Activated CD4-positive, alpha-beta T cell treated with anti-CD3 and anti-CD28 coated beads, Interleukin-2, Interleukin-4, amounts not matched to agents 100 ng/mL and 50 ng/mL, durations not matched to agents 16 hours and 8 hours (primary cell): ENCODE measurements around the gene TMEM150A.
"Not testable (repeated sequence)": the region's sequence is repeated elsewhere in the genome, so short reads cannot be mapped to it uniquely, and the experiment has no call there.

Source experiments
- DNase-seq: peaks from one replicate; pipeline ENCODE4 v3.0.0-alpha.2; 2020; ENCODE audit warnings: low spot score

The TMEM150A gene

DNA sequence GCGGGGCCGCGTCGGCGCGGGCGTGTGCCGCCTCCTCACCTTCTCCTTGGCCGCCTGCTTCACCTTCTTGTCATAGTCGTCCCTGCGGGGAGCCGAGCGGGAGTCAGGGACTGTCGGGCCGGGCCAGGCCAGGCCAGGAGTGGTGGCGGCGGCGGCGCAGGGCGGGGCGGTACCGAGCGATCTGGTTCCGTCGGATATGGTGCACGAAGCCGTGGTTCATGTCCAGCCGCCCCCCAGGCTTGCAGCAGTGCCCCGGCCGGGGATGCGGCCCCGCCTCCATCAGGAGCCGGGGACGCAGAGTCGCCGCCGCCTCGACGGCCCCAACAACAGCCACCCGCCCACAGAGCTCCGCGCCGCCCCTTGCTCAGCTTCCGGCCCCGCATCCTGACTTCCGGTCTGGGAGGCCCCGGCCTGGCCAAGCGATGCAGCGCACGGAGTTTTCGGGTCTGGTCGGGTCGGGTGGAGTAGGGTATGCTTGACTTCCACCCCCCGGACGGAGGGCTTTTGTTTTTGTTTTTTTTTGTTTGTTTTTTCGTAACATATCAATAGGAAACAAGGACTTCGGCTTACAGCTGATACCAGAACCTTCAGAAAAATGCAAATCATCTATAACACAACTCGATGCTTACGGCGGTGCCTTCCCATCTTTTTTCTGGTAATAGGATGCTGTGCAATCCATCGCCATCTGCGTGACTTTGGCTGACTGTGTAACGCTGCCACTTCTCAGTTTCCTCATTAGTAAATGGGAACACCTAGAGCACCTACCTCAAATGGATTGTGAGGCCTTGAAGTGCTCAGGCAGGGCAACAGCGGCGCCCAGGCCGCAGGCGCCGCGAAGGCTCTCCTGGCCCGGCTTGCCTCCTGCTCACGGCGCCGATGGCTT lies 9.4 kb upstream of the TMEM150A start, which contains the start of gene C2orf68:
Gene C2orf68 (minus strand): TSS at position 362 of the 883 bp plus-strand sequence. CDS start 82 bp downstream, at position 280.
- DNase-seq = peak; percentile 92

DNA sequence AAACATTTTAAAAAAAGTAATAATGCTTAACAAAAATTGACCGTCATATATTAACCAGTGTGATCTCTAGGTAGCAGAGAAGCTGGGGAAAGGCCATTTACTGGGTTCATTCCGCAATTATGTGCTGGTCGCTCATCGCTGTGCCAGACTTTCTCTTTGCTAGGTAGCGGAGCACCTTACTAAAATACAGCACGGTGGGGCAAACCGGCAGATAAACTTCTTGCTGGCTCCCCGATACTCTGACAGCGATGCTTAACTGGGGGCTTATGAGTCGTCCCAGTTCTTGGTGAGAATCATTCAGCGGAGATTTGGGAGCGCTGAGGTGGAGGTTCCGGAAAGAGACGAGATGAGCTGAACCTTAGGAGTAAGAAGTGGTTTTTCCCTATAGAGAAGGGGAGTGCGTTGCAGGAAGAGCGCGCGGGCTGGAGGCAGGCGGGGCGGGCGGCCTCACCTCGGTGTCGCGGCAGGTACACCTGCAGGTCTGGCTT lies 8.8 kb upstream of the TMEM150A start:
- no peak for DNase-seq

DNA sequence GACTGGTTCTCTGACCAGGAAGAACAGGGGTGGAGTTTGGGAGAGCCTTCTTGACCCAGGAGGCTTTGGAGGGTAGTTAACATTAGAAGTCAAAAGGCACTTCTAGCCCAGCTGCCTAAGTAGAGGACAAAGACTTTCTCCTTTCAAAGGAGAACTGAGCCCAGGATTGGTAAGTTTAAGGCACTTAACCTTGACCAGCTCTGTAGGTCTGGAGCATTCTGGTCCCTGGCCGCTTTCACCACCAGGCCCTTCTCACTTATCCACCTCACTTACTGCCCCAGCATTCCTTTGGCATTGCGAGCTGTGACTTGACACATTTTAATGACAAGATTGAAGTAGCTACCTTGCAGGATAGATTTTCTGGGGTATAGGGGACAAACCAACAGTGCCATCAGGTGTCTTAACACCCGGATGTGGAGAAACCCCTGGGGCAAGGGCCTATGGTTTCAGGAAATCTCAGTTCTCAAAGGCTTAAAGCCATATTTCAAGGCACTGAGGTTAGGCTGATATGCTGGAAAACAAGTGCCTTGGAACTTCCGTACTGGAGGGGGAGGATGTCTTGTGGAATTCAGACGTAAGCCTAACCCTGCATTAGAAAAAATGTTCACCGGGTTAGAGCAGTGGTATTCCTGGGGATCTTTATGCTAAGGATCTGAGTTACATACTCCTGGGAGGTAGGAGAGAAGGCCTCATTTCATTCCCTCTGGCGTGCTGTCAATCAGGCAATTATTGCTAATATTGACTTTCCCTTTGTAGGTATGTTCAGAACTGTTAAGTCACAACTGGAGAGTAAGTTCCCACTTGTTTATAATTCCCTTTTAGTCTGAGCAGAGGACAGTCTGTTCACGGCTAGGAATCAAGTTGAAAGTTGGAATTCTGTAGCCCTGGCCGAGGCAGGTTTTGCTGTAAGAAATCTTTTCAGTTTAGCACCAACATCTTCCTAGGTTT lies 5.0 kb upstream of the TMEM150A start:
- no peak for DNase-seq

DNA sequence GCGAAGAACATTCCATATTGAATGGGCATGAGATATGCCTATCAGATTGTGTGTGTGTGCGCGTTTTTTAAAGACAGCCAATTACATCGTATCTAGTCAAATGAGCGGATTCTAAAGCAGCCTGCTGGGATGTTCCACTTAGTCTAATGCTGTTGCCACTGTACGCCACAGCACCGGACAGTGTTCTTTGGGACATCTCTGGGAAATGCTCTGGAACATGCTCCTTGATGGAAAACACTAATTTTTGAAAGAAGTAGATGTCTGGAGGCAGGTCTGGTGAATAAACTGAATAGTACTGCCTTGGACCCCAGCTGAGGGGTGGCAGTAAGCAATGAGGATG lies 3.6 kb upstream of the TMEM150A start:
- no peak for DNase-seq

DNA sequence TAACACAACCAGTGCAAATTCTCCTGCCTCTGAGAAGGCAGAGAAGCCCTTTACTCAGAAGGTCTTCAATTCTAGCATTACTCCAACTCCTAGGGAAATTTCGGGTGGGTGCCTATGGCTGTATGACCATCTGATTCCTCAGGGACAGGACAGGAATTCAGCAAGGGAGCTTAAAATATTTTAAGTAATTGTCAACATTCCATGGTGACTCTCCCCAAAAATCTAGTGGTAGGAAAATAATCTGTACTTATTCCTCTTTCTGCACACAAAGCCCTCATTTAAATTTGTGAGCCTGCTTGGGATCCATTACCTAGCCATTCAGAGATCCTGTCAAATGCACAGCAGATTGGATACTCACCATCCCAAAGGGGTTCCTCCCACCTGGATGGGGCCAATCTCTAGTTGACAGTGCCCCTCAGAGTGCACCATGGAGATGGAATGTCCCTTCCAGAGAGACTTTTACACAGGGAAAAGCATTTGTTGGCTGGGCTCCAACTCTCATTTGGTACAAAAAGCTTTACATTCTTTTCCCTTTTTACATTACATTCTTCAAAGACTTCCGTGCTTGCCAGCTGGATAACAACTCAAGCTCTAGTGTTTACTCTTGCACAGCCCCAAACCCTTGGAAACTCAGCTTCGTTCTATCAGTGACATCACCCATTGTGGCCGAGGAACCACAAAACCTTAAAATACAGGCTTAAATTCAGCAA lies 3.1 kb upstream of the TMEM150A start:
- DNase-seq = no peak

DNA sequence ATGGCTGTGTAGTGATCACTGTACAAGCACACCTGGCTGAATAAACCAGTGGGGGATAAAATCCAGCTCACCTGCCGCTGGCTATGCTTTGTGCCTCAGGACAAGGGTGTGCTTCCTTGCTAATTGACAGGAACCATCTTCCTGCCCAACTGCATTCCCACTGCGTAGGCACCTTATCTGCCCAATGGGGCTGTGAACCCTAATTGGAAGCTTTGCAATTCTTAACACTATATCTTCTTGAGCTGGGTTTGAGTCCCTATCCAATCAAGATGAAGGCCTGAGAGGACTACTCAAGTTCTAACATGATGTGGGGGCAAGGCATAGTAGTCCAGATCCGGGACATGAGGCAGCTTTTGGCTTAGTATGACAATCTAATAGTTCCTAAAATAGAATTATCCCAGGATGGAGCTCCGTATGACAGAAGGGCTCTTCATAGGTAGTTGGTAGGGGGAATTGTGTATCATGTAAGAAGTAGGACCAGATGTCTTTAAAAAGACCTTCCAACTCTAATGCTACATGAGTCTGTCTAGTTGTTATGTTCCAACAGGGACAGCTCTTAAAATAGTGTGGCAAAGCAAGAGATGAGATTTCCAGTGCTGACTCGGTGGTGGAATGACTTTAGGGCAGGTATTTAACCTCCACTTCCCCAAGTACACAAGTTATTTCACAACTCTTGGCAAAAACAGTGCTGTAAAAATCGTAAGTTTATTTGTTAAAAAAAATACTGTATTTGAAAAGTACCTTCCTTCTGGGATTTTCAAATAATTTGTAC lies 2.3 kb upstream of the TMEM150A start:
- no peak for DNase-seq

DNA sequence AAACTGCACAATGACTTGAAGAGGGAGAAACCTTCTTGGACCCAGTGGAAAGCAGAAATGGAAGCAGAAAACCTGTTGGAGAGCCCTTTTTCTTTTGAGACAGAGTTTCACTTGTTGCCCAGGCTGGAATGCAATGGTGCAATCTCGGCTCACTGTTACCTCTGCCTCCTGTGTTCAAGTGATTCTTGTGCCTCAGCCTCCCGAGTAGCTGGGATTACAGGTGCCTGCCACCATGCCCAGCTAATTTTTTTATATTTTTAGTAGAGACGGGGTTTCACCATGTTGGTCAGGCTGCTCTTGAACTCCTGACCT lies 1.6 kb upstream of the TMEM150A start:
- not testable (repeated sequence) for DNase-seq

DNA sequence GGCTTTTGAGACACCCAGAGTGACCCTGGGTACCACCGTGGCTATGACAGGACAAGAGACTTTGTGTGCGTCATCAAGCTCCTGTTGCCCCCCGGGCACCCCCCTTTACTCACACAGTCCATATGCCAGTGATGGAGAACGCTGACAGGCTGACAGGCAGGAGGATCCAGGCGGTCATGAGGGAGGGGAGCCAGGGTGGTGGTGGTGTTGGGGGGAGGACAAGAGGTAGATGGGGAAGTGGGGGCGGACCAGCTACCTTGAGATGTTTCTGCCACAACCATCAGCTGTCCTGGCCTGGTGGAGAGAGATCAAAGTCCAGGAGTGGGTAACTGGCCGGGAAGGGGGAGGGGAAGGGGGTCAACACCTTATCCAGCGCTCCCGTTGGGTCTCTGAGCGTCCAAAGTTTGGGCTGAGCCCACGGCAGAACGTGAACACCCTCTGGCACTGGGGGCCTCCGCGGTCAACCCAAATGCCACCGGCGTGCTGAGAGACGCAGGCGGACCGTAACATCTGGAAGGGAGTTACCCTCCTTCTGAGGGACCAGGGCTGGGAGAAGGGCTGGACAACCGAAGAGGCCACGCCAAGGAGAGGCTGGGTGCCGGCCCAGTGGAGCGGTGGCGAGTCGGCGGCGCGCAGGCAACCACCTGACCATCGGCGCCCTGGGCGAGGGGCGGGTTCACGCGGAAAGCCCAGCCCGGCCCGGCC lies 575 bp downstream of the TMEM150A start:
- DNase-seq = no peak

DNA sequence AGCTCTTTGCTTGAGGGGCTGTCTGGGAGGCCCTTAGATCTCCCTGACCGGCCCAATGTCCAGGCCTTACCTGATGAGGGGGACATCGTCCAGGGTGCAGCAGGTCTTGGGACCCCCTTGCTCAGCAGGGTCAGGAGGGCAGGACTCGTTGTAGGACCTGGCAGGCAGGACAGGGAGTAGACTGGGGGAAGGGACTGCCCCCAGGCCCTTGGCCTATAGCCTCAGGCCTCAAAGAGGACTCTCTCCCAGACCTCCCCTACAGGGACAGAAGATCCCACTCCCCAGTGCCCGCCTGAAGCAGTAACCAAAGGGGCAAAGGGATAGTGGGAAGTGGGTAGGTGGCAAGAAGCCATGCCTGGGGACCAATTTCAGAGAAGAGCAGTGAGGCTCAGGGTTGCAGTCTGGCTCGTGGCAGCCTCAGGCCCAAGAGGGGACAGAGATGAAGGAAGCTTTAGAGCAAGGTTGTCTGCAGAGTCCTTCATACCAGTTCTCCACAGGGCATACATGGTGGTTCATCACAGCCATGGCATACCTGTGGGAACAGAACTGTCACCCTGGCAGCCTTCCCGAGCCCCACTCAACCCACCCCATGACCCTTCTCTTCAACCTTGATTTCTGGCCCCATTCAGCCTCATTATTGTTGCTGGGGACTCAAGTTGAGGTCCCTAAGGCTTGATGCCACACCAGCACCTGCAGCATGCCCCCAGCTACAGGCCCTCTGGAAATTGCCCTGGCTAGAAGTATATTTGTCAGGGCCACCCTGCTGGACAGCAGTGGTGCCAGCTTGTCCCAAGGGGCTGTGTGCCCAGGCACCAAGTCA lies 1.3 kb downstream of the TMEM150A start:
- no peak for DNase-seq

DNA sequence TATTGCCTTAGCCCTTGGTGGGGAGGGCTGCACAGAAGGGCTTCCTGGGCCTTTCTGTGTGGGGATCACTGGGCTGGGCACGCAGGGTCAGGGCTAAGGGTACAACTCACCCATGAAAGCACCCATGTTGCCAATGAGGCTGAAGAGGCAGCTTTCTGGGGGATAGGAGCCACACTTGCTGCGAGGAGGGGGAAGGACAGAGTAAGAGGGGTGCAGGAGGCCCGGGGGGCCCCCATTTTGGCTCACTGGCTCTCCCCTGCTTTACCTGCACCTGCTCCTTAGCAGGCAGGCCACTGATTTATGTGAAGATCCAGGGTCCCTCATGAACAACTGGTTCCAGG lies 2.3 kb downstream of the TMEM150A start:
- no peak for DNase-seq

DNA sequence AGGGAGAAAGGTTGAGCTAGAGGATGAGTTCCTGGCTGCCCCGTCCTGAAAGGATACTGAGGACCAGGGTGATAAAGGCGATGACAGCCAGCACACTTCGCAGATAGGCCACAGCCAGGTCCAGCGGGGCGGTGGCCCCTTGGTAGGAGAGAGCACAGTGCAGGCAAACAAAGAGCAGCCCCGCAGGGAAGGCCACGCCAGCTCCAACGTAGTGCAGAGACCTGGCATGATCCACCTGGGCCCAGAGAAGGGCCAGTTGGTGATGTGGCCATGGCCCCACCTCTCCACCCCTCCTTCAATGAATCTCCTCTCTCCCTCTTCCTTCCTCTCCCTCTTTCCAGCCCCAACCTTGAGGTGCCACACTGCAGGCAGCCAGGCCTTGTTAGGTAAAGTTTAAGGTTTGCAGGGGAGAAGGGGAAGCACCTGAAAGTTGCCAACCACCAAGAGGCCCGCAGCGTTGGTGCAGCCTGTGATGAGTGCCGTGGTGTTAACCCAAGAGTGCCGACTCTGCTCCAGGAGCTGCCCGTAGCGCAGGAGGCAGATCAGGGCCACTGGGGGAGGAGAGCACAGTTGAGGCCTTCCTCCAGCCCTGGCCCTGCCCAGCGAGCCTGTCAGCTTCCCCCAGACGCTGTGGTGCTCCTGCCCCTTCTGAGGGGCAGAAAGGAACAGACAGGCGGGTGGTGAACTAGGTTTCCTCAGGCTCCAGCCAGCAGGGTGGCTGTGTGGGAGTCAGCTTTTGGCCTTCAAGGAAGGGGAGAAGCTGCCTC lies 2.8 kb downstream of the TMEM150A start:
- no peak for DNase-seq

DNA sequence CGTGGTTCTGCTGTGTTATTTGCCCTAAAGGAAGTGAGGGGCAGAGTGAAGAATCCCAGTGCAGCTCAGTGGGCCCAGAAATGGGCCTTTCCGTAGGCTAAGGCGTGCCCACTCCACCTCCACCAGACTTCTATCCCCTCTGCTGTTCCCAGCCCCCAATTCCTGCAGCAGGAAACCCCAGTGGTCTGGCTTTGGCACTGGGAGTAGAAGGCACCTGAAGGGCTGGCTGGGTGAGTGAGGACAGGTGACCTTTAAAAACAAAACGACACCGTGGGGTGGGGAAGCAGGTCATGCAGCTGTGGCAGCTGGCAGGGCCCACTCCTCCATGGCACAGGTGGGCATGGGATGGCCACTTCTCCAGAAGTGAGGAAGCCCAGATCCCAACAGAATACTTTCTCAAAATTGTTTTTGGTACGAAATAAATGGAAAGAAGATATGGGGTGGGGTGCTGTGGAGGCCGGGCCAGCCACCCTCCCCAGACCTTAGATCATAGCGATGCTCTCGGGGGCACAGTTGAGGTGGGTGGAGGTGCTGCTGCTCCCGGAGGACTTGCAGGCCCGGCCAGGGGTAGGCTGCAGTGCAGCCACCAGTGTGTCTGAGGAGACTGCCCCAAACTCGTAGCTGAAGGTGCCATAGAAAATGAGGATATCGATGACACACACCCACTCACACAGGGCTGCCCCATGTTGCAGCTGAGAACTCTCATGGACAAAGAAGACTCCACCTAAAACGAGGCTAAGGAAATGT lies 3.7 kb downstream of the TMEM150A start:
- DNase-seq = no peak

DNA sequence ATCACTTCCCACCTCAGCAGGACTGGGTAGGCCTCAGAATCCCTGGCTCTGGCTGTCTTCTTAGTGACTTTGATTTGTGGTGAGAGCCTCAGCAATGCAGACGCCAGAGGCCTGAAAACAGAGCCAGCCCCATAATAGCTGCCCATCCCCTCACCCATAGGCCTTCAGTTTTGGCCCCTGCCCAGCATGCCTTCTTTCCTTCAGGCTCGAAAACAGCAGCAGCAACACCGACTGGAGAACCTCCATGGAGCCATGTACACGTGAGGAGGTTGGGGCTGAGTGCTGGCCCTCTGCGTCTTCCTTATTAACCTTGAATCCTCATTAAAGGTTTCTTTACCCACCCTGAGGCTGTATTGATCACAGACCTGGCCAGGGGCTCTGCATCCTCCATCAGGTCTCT lies 5.3 kb downstream of the TMEM150A start:
- no peak for DNase-seq

DNA sequence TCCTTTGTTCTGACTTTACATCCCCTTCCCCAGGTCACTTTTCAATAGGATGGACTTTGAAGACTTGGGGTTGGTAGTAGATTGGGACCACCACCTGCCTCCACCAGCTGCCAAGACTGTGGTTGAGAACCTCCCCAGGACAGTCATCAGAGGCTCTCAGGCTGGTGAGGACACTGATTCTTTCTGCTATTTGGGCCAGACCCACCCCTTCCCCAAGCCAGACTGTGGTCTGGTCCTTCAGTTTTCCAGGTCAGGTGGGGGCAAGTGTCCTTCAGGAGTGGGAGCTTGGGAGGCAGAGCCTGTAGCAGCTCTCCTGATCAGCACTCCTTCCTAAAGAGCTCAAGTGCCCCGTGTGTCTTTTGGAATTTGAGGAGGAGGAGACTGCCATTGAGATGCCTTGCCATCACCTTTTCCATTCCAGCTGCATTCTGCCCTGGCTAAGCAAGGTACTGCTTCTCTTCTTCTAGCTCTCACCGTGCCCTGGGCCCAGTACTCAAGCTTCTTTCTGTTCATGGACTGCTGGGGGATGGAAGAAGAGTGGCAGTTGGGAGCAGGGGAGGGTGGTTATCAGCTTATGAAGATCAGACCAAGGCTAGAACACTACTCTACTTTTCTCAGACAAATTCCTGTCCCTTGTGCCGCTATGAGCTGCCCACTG lies 5.9 kb downstream of the TMEM150A start:
- DNase-seq = no peak

DNA sequence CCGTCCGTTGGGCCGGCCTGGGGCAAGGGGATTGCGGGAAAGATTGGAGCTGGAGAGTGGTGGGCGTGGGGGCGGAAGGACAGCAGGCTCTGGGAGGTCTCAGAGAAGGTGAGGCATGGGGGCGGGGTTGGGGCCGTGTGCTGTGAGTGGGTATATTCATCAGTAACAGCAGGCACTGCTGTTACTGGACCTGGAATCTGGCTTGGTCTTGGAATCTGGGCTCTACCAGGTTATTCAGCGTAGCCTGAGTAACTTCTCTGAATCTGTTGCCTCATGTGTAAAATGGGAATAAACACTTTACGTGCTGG lies 6.5 kb downstream of the TMEM150A start:
- DNase-seq = no peak

DNA sequence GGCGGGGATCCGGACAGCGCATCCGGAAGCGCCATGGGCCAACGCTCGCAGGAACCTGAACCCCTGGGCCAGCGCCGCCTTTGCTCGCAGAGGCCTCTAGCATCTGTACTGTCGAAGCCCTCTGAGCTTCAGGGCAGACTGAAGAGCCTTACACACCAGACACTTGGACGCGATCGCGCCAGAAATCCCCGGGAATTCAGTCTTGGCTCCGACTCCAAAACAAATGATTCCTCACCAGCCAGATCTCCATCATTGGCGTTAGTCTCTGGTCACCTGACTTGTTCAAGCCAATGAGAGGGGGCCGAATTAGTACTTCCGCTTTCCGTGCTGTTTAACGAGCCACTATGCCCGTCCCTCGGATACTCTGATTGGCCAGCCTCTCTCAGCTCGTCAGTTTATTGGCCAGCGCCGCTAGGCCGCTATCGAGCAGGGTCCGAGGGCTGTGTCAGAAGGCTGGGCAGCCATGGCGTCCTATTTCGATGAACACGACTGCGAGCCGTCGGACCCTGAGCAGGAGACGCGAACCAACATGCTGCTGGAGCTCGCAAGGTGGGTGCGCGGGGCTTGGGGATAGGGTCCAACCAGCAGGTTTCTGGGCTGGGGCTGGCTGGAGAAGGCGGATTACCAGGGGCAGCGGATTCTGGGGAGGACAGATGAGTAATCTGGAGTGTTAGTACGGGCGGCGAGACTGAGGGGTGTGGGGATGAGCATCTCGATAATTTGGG lies 7.0 kb downstream of the TMEM150A start, which contains the start of gene RNF181:
Gene RNF181 (plus strand): TSS at position 445 of the 725 bp plus-strand sequence. CDS start 19 bp downstream, at position 464.
- peak; percentile 98 for DNase-seq

DNA sequence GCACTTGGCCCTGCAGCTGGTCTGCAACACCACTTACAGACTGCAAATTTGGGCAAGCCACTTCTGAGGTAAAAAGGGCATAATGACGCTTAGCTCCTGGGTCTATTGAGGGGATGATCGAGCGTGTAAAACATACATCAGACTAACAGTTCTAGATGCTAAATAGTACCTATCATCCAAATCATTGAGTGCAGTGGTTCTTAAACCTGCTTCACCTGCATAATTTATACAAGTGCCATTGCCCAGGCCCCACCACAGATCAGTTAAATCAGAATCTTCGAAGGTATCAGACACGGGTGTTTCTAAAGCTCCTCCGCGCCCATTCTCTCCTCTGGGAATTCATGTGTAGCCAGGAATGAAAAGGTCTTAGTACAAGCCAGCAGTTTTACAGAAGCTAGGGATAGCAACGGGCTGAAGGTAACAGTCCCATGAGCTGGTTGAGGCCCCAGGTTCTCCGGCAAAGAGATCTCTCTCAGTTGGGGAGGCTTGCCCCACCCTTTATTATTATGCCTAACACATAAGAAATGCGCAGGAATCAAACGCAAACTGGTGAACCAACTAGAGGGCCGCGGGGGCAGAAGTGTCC lies 7.7 kb downstream of the TMEM150A start:
- DNase-seq = no peak
